Pancreas (tissue), 10 donors: ENCODE results near the gene HECTD4. TPM values are rescaled to one million over a fixed set of nuclear protein-coding genes. Genes with fewer than 3 reads are reported as not detected.

Source experiments
- ATAC-seq, 4 donors: fragments of 200-7000 bp; cut with Tn5 transposase; one replicate each; pipeline versions ENCODE4 v1.8.0 to v1.9.1; 2020; ENCODE audit warnings: mild to moderate bottlenecking in 4 of 4, moderate library complexity in 4 of 4
- DNase-seq, 6 donors: peaks; one replicate each; pipeline ENCODE4 v3.0.0-alpha.2; 2020
- FAIRE-seq: peaks from 2 replicates; lab custom pipeline; 2012; peaks lifted over from hg19 to GRCh38; lab: Jason Lieb, UNC
- H3K27ac ChIP-seq, 4 donors: fragments of 200-600 bp; sonication (generic); 1 replicate in 3 of 4; 2 replicates in 1 of 4; pipeline versions ENCODE4 v1.5.0 to v1.8.0; 2020
- H3K27me3 ChIP-seq, 4 donors: fragments of 200-600 bp; one replicate each; pipeline ENCODE4 v1.8.0; 2021
- H3K36me3 ChIP-seq, 3 donors: fragments of 200-600 bp; sonication (generic) in 1 of 3; one replicate each; pipeline versions ENCODE4 v1.5.0 to v1.8.0; 2020 to 2021
- H3K4me1 ChIP-seq, 3 donors: fragments of 200-600 bp; one replicate each; pipeline ENCODE4 v1.8.0; 2021
- H3K4me3 ChIP-seq, 4 donors: fragments of 200-600 bp; sonication (generic) in 2 of 4; one replicate each; pipeline versions ENCODE4 v1.5.0 to v1.8.0; 2020 to 2021
- H3K9me3 ChIP-seq, 4 donors: fragments of 200-600 bp; one replicate each; pipeline ENCODE4 v1.8.0; 2021
- WGBS, 2 donors: extraction: QIAGEN DNeasy Blood & Tissue Kit; methylation state at CpG; one replicate each; pipeline ENCODE4 v1.1.7; 2013; 5-methylcytosine and 5-hydroxymethylcytosine counted together
- intact Hi-C, 3 donors: fragments of 100-400 bp; cut with DNase I; formaldehyde crosslinking; loops; one replicate each; pipeline versions ENCODE4 v1.11.1 to v1.14.2; 2022
- polyA plus RNA-seq, 2 donors: library from polyadenylated mRNA; stranded (reverse); fragments of 200-250 nt; gene quantifications; one replicate each; pipeline ENCODE4 v1.2.3, GENCODE V29; 2013
- total RNA-seq, 6 donors: library from RNA; stranded (reverse); fragmentation: NEBNext Ultra II Directional in 4 of 6; extraction: Animal tissue kit (Norgen Biotek cat#: 25700) in 4 of 6; gene quantifications; one replicate each; pipeline versions ENCODE4 v1.2.1 to v1.2.4, GENCODE V29; 2021 to 2023
- TF ChIP-seq, protein P1 (sequence below), 4 donors: fragments of 200-600 bp; sonication (generic) in 3 of 4; IDR thresholded peaks; one replicate each; pipeline versions ENCODE4 v1.5.0 to v1.8.0; 2021; ENCODE audit warnings: antibody characterized with exemption in 4 of 4
- donor health status: healthy with polysubstance abuse.
- donor health status: DM: no; HTN: no; CAD: no; lungs with moderate emphysema.
- donor health status: DM: no; HTN: no; CAD: no.
- donor health status: control.
- donor health status: control.
- donor health status: Bipolar disorder and iron deficiency.
- donor health status: DM: yes; HTN: yes; CAD: no.
- donor health status: DM: no; HTN: no; CAD: no.
- donor health status: DM: no; HTN: no; CAD: no.
- donor health status: DM: yes; HTN: yes; CAD: no.

The HECTD4 gene
- total and polyA plus RNA-seq, 8 donors, result 17.9 to 38.4 (median 26.4) TPM

DNA sequence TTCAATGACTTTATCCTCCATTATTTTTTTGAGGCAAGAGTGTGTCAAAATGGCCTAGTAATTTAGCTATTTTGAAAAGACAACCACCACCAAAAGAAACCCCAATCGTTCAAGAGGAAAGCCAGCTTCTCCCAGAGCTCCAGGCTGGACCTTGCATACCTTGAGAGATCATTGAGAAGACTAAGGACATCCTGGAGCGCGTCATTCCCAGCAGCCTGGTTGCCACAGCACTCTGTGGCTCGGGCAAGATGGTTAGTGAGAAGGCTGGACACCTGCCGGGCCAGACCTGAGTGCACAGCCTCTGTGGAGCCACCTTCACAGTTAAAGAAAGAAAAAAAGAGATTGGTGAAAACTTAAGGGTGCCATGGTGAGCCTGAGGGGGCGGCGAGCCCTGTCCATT is 145.4 kb downstream of the HECTD4 start:
- ATAC-seq, result no peak
- H3K4me1 ChIP-seq, result no peaks in the 10 kb centered on the region
- H3K27ac ChIP-seq, result no peak overlapping the region
- no peak overlapping the region for H3K4me3 ChIP-seq
- peaks cover 0 to 49% (median 26%) of the 10 kb centered on the region in 3 donors for H3K36me3 ChIP-seq
- WGBS, 2 donors, result 88 to 91% methylated on average over 7 of the region's 7 CpGs
- no peaks in the 10 kb centered on the region for H3K9me3 ChIP-seq
- intact Hi-C loops, result no loop called here
- TF ChIP-seq, protein P1, sequence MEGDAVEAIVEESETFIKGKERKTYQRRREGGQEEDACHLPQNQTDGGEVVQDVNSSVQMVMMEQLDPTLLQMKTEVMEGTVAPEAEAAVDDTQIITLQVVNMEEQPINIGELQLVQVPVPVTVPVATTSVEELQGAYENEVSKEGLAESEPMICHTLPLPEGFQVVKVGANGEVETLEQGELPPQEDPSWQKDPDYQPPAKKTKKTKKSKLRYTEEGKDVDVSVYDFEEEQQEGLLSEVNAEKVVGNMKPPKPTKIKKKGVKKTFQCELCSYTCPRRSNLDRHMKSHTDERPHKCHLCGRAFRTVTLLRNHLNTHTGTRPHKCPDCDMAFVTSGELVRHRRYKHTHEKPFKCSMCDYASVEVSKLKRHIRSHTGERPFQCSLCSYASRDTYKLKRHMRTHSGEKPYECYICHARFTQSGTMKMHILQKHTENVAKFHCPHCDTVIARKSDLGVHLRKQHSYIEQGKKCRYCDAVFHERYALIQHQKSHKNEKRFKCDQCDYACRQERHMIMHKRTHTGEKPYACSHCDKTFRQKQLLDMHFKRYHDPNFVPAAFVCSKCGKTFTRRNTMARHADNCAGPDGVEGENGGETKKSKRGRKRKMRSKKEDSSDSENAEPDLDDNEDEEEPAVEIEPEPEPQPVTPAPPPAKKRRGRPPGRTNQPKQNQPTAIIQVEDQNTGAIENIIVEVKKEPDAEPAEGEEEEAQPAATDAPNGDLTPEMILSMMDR (IDR thresholded peaks at IDR 0.05), result no peak
- no peaks in the 10 kb centered on the region for H3K27me3 ChIP-seq
- no peak for DNase-seq
- FAIRE-seq, result no peak

- H3K4me1 ChIP-seq, result no peaks in the 10 kb centered on the region
- no peak for FAIRE-seq
- H3K36me3 ChIP-seq, result peaks cover 0 to 50% (median 26%) of the 10 kb centered on the region in 3 donors
- no peak overlapping the region for H3K27ac ChIP-seq
- no peak for ATAC-seq
- intact Hi-C loops, result no loop called here
- no peak for DNase-seq
- H3K4me3 ChIP-seq, result no peak overlapping the region
- TF ChIP-seq, protein P1 (IDR thresholded peaks at IDR 0.05), result no peak
- WGBS, 2 donors, result 67 to 73% methylated on average over 1 of the region's 1 CpG
- H3K27me3 ChIP-seq, result no peaks in the 10 kb centered on the region
- no peaks in the 10 kb centered on the region for H3K9me3 ChIP-seq
These were observed 145.8 kb downstream of the HECTD4 start for GRCh38 chr12:112236386-112236785.

DNA sequence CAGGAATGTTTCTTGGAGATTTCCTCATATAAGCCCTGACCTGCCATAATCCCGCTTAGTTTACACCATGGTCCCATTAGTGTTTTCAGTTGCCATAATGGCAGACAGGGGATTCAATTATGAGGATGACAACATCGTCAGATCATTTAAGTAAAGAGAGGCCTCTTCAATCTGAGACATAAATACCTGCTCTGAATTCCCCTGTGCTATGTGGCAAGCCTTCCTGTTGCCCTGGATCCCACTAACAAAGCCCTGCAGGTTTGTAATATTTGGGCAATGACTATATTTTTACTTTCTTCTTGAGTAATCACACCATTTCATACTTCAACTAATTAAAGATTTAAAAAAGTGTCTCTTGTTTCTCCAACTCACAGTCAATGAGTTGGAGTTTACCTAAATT is 147.9 kb downstream of the HECTD4 start:
- no peaks in the 10 kb centered on the region for H3K4me1 ChIP-seq
- no peaks in the 10 kb centered on the region for H3K27me3 ChIP-seq
- H3K36me3 ChIP-seq, result peaks cover 0 to 58% (median 26%) of the 10 kb centered on the region in 3 donors
- WGBS, 2 donors, result 91 to 92% methylated on average over 2 of the region's 2 CpGs
- H3K9me3 ChIP-seq, result no peaks in the 10 kb centered on the region
- no peak overlapping the region for H3K4me3 ChIP-seq
- no peak overlapping the region for H3K27ac ChIP-seq
- intact Hi-C loops, result no loop called here
- TF ChIP-seq, protein P1 (IDR thresholded peaks at IDR 0.05), result no peak
- DNase-seq, result no peak
- no peak for FAIRE-seq
- ATAC-seq, result no peak

GRCh38 chr12:112233242-112233641 is 149.0 kb downstream of the HECTD4 start:
- H3K27ac ChIP-seq, result no peak overlapping the region
- peaks cover 0 to 58% (median 33%) of the 10 kb centered on the region in 3 donors for H3K36me3 ChIP-seq
- TF ChIP-seq, protein P1 (IDR thresholded peaks at IDR 0.05), result no peak
- intact Hi-C loops, result no loop called here
- no peaks in the 10 kb centered on the region for H3K27me3 ChIP-seq
- H3K9me3 ChIP-seq, result no peaks in the 10 kb centered on the region
- no peak for ATAC-seq
- no peak for FAIRE-seq
- H3K4me1 ChIP-seq, result no peaks in the 10 kb centered on the region
- no peak overlapping the region for H3K4me3 ChIP-seq
- WGBS, 2 donors, result 91 to 92% methylated on average over 4 of the region's 4 CpGs
- no peak for DNase-seq

- no peaks in the 10 kb centered on the region for H3K27me3 ChIP-seq
- H3K4me3 ChIP-seq, result no peak overlapping the region
- no peaks in the 10 kb centered on the region for H3K9me3 ChIP-seq
- no peak for DNase-seq
- H3K36me3 ChIP-seq, result peaks cover 0 to 59% (median 17%) of the 10 kb centered on the region in 3 donors
- H3K4me1 ChIP-seq, result no peaks in the 10 kb centered on the region
- intact Hi-C loops, result no loop called here
- FAIRE-seq, result no peak
- 87 to 89% methylated on average over 4 of the region's 4 CpGs for WGBS, 2 donors
- TF ChIP-seq, protein P1 (IDR thresholded peaks at IDR 0.05), result no peak
- H3K27ac ChIP-seq, result no peak overlapping the region
- ATAC-seq, result peak in 2 of 4 donors; percentile 17 to 49
These were observed 152.1 kb downstream of the HECTD4 start for GRCh38 chr12:112230136-112230535.
